VCaP (cell line): Measurements from ENCODE around the gene AP1G2.
"Not testable (repeated sequence)": the region's sequence is repeated elsewhere in the genome, so short reads cannot be mapped to it uniquely, and the experiment has no call there.

ENCODE experiments used
- H3K27ac ChIP-seq: fragments of 450-650 bp; 2 replicates; pipeline ENCODE4 v1.5.1; 2017
- CTCF ChIP-seq: fragments of 450-650 bp; conservative IDR thresholded peaks from 2 replicates; pipeline ENCODE4 v1.5.1; 2017; ENCODE audit warnings: mild to moderate bottlenecking, moderate library complexity

Gene AP1G2

GRCh38 chr14:23602181-23603095 lies 34.8 kb upstream of the AP1G2 start:
- H3K27ac ChIP-seq: no peak overlapping the region
- no peak for TF ChIP-seq CTCF

GRCh38 chr14:23601845-23602180 lies 34.2 kb upstream of the AP1G2 start:
- TF ChIP-seq CTCF: no peak
- H3K27ac ChIP-seq: no peak overlapping the region

GRCh38 chr14:23601424-23601823 lies 33.8 kb upstream of the AP1G2 start:
- H3K27ac ChIP-seq: no peak overlapping the region
- no peak for TF ChIP-seq CTCF

GRCh38 chr14:23600806-23601205 lies 33.2 kb upstream of the AP1G2 start:
- TF ChIP-seq CTCF: no peak
- H3K27ac ChIP-seq: no peak overlapping the region

GRCh38 chr14:23600322-23600707 lies 32.7 kb upstream of the AP1G2 start:
- TF ChIP-seq CTCF: no peak
- no peak overlapping the region for H3K27ac ChIP-seq

GRCh38 chr14:23594191-23594590 lies 26.6 kb upstream of the AP1G2 start:
- not testable (repeated sequence) for H3K27ac ChIP-seq

GRCh38 chr14:23590198-23590597 lies 22.6 kb upstream of the AP1G2 start:
- H3K27ac ChIP-seq: no peak overlapping the region
- no peak for TF ChIP-seq CTCF

- TF ChIP-seq CTCF: no peak
- peak overlapping the region; percentile 73 for H3K27ac ChIP-seq
Observed at GRCh38 chr14:23589606-23590005, 22.0 kb upstream of the AP1G2 start.
